GM18909 (cell line): ENCODE measurements around the gene IMP4.
"Not testable (repeated sequence)": the region's sequence is repeated elsewhere in the genome, so short reads cannot be mapped to it uniquely, and the experiment has no call there.

Experiments used
- ATAC-seq: cut with Tn5 transposase; IDR thresholded peaks from one replicate; pipeline ENCODE4 v1.9.1; 2021; ENCODE audit warnings: mild to moderate bottlenecking; ENCODE audit not compliant: unreplicated experiment, poor library complexity

Gene IMP4

GRCh38 chr2:130342533-130343275, at the start of gene IMP4:
Gene IMP4 (plus strand): TSS chr2:130342897. CDS start chr2:130342933, 36 bp downstream.
- peak; percentile 89 for ATAC-seq

- ATAC-seq, result no peak
Measured at GRCh38 chr2:130300258-130300969, 42.3 kb upstream of the IMP4 start.

- ATAC-seq, result no peak
Measured at GRCh38 chr2:130300970-130301348, 41.7 kb upstream of the IMP4 start.

GRCh38 chr2:130302164-130302886, 40.4 kb upstream of the IMP4 start:
- peak; percentile 31 for ATAC-seq

- peak; percentile 62 for ATAC-seq
Measured at GRCh38 chr2:130303169-130303568, 39.5 kb upstream of the IMP4 start.

GRCh38 chr2:130304726-130305125, 38.0 kb upstream of the IMP4 start:
- no peak for ATAC-seq

- ATAC-seq, result no peak
Measured at GRCh38 chr2:130307850-130308249, 34.8 kb upstream of the IMP4 start.

GRCh38 chr2:130310881-130311280, 31.8 kb upstream of the IMP4 start:
- peak; percentile 52 for ATAC-seq

GRCh38 chr2:130313812-130314334, 28.8 kb upstream of the IMP4 start:
- no peak for ATAC-seq

- no peak for ATAC-seq
Measured at GRCh38 chr2:130314377-130314776, 28.3 kb upstream of the IMP4 start.

GRCh38 chr2:130316596-130316995, 26.1 kb upstream of the IMP4 start:
- no peak for ATAC-seq

GRCh38 chr2:130318906-130319305, 23.8 kb upstream of the IMP4 start:
- no peak for ATAC-seq

- no peak for ATAC-seq
Measured at GRCh38 chr2:130319536-130319935, 23.2 kb upstream of the IMP4 start.

- ATAC-seq, result no peak
Measured at GRCh38 chr2:130327703-130328527, 14.8 kb upstream of the IMP4 start.

GRCh38 chr2:130328710-130329109, 14.0 kb upstream of the IMP4 start:
- ATAC-seq, result no peak

- ATAC-seq, result peak; percentile 83
Measured at GRCh38 chr2:130332271-130333073, 10.2 kb upstream of the IMP4 start.

GRCh38 chr2:130333253-130333652, 9.4 kb upstream of the IMP4 start:
- not testable (repeated sequence) for ATAC-seq

- no peak for ATAC-seq
Measured at GRCh38 chr2:130334026-130334425, 8.7 kb upstream of the IMP4 start.

GRCh38 chr2:130335226-130335625, 7.5 kb upstream of the IMP4 start:
- no peak for ATAC-seq
